GM23248 (cell line): Measurements from ENCODE around the gene TMIGD2.

Experiments used
- EZH2 ChIP-seq: fragments of 200-600 bp; sonication (generic); IDR thresholded peaks from 2 replicates; pipeline ENCODE4 v1.6.1; 2018; ENCODE audit warnings: antibody characterized with exemption, mild to moderate bottlenecking; ENCODE audit not compliant: insufficient read depth, poor library complexity, severe bottlenecking
- EZH2phosphoT487 ChIP-seq: fragments of 200-600 bp; sonication (generic); IDR thresholded peaks from 2 replicates; pipeline ENCODE4 v1.6.1; 2018; ENCODE audit warnings: antibody characterized with exemption, moderate library complexity, mild to moderate bottlenecking, low read depth; ENCODE audit not compliant: insufficient read depth

GRCh38 chr19:4320419-4320818 is 18.2 kb upstream of the TMIGD2 start:
- TF ChIP-seq EZH2 (no peak), EZH2phosphoT487 (no peak)
